HEK293T (cell line): ENCODE data around the gene PDS5B.
"Not testable (repeated sequence)": the region's sequence is repeated elsewhere in the genome, so short reads cannot be mapped to it uniquely, and the experiment has no call there.

Experiments used
- CTCF ChIA-PET: fragments of 350-600 bp; formaldehyde crosslinking; extraction: SDS; loops from one replicate; lab custom pipeline; 2021; ENCODE audit warnings: antibody characterized with exemption, inconsistent platforms; lab: Yijun Ruan, JAX
- POLR2A ChIA-PET: fragments of 350-600 bp; formaldehyde crosslinking; extraction: SDS; loops from one replicate; lab custom pipeline; 2020; ENCODE audit warnings: antibody characterized with exemption, inconsistent platforms; lab: Yijun Ruan, JAX
- DNase-seq: peaks from one replicate; pipeline ENCODE4 v3.0.0; 2012; ENCODE audit warnings: mixed read lengths; ENCODE audit errors: extremely low spot score
- ARNT ChIP-seq: fragments of 450-650 bp; IDR thresholded peaks from 2 replicates; pipeline ENCODE4 v1.6.1; 2017; ENCODE audit warnings: mild to moderate bottlenecking
- BHLHE40 ChIP-seq: fragments of 450-650 bp; IDR thresholded peaks from 2 replicates; pipeline ENCODE4 v1.6.1; 2016; ENCODE audit warnings: mild to moderate bottlenecking, moderate library complexity, borderline replicate concordance
- CTBP1 ChIP-seq: fragments of 450-650 bp; IDR thresholded peaks from 2 replicates; pipeline ENCODE4 v1.6.1; 2016; ENCODE audit warnings: borderline replicate concordance
- ELF4 ChIP-seq: fragments of 450-650 bp; IDR thresholded peaks from 2 replicates; pipeline ENCODE4 v1.6.1; 2017; ENCODE audit warnings: antibody characterized with exemption
- FOXA1 ChIP-seq: fragments of 450-650 bp; IDR thresholded peaks from 2 replicates; pipeline ENCODE4 v1.6.1; 2016; ENCODE audit warnings: mild to moderate bottlenecking
- FOXK2 ChIP-seq: fragments of 450-650 bp; IDR thresholded peaks from 2 replicates; pipeline ENCODE4 v1.6.1; 2016; ENCODE audit warnings: mild to moderate bottlenecking
- FOXM1 ChIP-seq: fragments of 450-650 bp; IDR thresholded peaks from 2 replicates; pipeline ENCODE4 v1.6.1; 2017; ENCODE audit warnings: mild to moderate bottlenecking, borderline replicate concordance
- HDGF ChIP-seq: fragments of 450-650 bp; IDR thresholded peaks from 2 replicates; pipeline ENCODE4 v1.6.1; 2017; ENCODE audit warnings: antibody characterized with exemption, borderline replicate concordance
- L3MBTL2 ChIP-seq: fragments of 450-650 bp; conservative IDR thresholded peaks from 2 replicates; pipeline ENCODE4 v1.6.1; 2016; ENCODE audit warnings: mild to moderate bottlenecking
- LEF1 ChIP-seq: fragments of 450-650 bp; IDR thresholded peaks from 2 replicates; pipeline ENCODE4 v1.6.1; 2017; ENCODE audit warnings: mild to moderate bottlenecking, borderline replicate concordance
- NFRKB ChIP-seq: fragments of 450-650 bp; IDR thresholded peaks from 2 replicates; pipeline ENCODE4 v1.6.1; 2016; ENCODE audit warnings: mild to moderate bottlenecking, moderate library complexity
- PKNOX1 ChIP-seq: fragments of 450-650 bp; IDR thresholded peaks from 2 replicates; pipeline ENCODE4 v1.6.1; 2016
- SP1 ChIP-seq: fragments of 450-650 bp; IDR thresholded peaks from 2 replicates; pipeline ENCODE4 v1.6.1; 2017
- SUZ12 ChIP-seq: fragments of 450-650 bp; IDR thresholded peaks from 2 replicates; pipeline ENCODE4 v1.6.1; 2016; ENCODE audit warnings: mild to moderate bottlenecking
- TARDBP ChIP-seq: fragments of 450-650 bp; IDR thresholded peaks from 2 replicates; pipeline ENCODE4 v1.6.1; 2016
- ZNF384 ChIP-seq: fragments of 450-650 bp; IDR thresholded peaks from 2 replicates; pipeline ENCODE4 v1.6.1; 2016

PDS5B gene

GRCh38 chr13:32548837-32549236 lies 37.4 kb upstream of the PDS5B start:
- POLR2A ChIA-PET = interaction anchor here (0.6 kb wide), 1 partner anchor 34 kb away, joined by 3 read pairs; no protein-coding TSS in a partner anchor
- DNase-seq = no peak

GRCh38 chr13:32549788-32550187 lies 36.5 kb upstream of the PDS5B start:
- DNase-seq = no peak
- ChIA-PET CTCF (no interaction called here), POLR2A (interaction anchor here (0.6 kb wide), 1 partner anchor 34 kb away, joined by 3 read pairs; no protein-coding TSS in a partner anchor)
- TF ChIP-seq SP1 (no peak), NFRKB (no peak), CTBP1 (no peak), FOXK2 (no peak), ZNF384 (no peak), PKNOX1 (no peak), ARNT (no peak), BHLHE40 (no peak)

More at GRCh38 chr13:32548837-32549236, 37.4 kb upstream of the PDS5B start:
- CTCF ChIA-PET = no interaction called here
- TF ChIP-seq NFRKB = no peak
- no peak for TF ChIP-seq FOXK2
- no peak for TF ChIP-seq LEF1
- TF ChIP-seq FOXM1 = no peak
- no peak for TF ChIP-seq SP1
- no peak for TF ChIP-seq ARNT
- no peak for TF ChIP-seq BHLHE40
- no peak for TF ChIP-seq CTBP1
- TF ChIP-seq ELF4 = no peak
- TF ChIP-seq ZNF384 = no peak
- no peak for TF ChIP-seq SUZ12
- TF ChIP-seq L3MBTL2 = no peak
- no peak for TF ChIP-seq TARDBP

- no peak for DNase-seq
- POLR2A ChIA-PET = no interaction called here
- TF ChIP-seq SP1 (no peak), PKNOX1 (no peak), ARNT (no peak), TARDBP (no peak), HDGF (no peak), CTBP1 (no peak), FOXK2 (no peak), L3MBTL2 (no peak), FOXA1 (no peak), ELF4 (no peak), FOXM1 (no peak), BHLHE40 (no peak), ZNF384 (no peak), SUZ12 (no peak), NFRKB (no peak), LEF1 (no peak)
- CTCF ChIA-PET = no interaction called here
These were observed 32.5 kb upstream of the PDS5B start for GRCh38 chr13:32553720-32554119.

GRCh38 chr13:32555613-32556012 lies 30.6 kb upstream of the PDS5B start:
- POLR2A ChIA-PET = no interaction called here
- no peak for TF ChIP-seq SP1
- no peak for TF ChIP-seq PKNOX1
- TF ChIP-seq FOXA1 = no peak
- TF ChIP-seq NFRKB = no peak
- no peak for TF ChIP-seq BHLHE40
- no peak for TF ChIP-seq FOXM1
- no peak for TF ChIP-seq CTBP1
- no peak for TF ChIP-seq TARDBP
- no peak for DNase-seq
- CTCF ChIA-PET = no interaction called here

GRCh38 chr13:32560842-32561241 lies 25.4 kb upstream of the PDS5B start:
- DNase-seq, POLR2A ChIA-PET, CTCF ChIA-PET: not testable (repeated sequence)

GRCh38 chr13:32575687-32576086 lies 10.6 kb upstream of the PDS5B start:
- POLR2A ChIA-PET, CTCF ChIA-PET, DNase-seq: not testable (repeated sequence)

- DNase-seq = no peak
- CTCF ChIA-PET = no interaction called here
- POLR2A ChIA-PET = no interaction called here
- TF ChIP-seq HDGF = no peak
- TF ChIP-seq NFRKB = no peak
- no peak for TF ChIP-seq L3MBTL2
- TF ChIP-seq BHLHE40 = no peak
- no peak for TF ChIP-seq FOXK2
- no peak for TF ChIP-seq SUZ12
- no peak for TF ChIP-seq FOXM1
- TF ChIP-seq SP1 = no peak
- TF ChIP-seq TARDBP = no peak
- no peak for TF ChIP-seq CTBP1
- TF ChIP-seq ARNT = no peak
- TF ChIP-seq FOXA1 = no peak
- no peak for TF ChIP-seq LEF1
- TF ChIP-seq PKNOX1 = no peak
- TF ChIP-seq ELF4 = no peak
- TF ChIP-seq ZNF384 = no peak
These were observed 9.2 kb upstream of the PDS5B start for GRCh38 chr13:32577032-32577431.
